Neural cell (in vitro differentiated cells): Measurements from ENCODE around the gene KLHL2. TPM values are rescaled to one million over a fixed set of nuclear protein-coding genes. Genes with fewer than 3 reads are reported as not detected.

Experiments
- H2AFZ ChIP-seq: fragments of 200-600, 300-800 bp; sonication (generic), shearing (Covaris generic); 2 replicates; pipeline ENCODE4 v1.6.0; 2014; ENCODE audit warnings: low read depth, mild to moderate bottlenecking, antibody characterized with exemption, low read length, moderate library complexity
- H3F3A ChIP-seq: fragments of 200-600 bp; shearing (Covaris generic); 2 replicates; pipeline ENCODE4 v1.6.1; 2016; ENCODE audit warnings: mild to moderate bottlenecking, moderate library complexity, mixed read lengths, antibody characterized with exemption, low read length; ENCODE audit not compliant: insufficient read depth, poor library complexity, severe bottlenecking
- H3K27ac ChIP-seq: fragments of 200-600, 300-800 bp; sonication (generic), shearing (Covaris generic); 2 replicates; pipeline ENCODE4 v1.5.1; 2014; ENCODE audit warnings: mild to moderate bottlenecking, low read length, moderate library complexity
- H3K27me3 ChIP-seq: fragments of 300-800, 200-600 bp; sonication (generic), shearing (Covaris generic); 2 replicates; pipeline ENCODE4 v1.6.0; 2014; ENCODE audit warnings: mild to moderate bottlenecking, low read depth, low read length, moderate library complexity; ENCODE audit not compliant: insufficient read depth
- H3K36me3 ChIP-seq: fragments of 300-800, 200-600 bp; sonication (generic), shearing (Covaris generic); 2 replicates; pipeline ENCODE4 v1.5.1; 2014; ENCODE audit warnings: mild to moderate bottlenecking, antibody characterized with exemption, low read length, moderate library complexity; ENCODE audit not compliant: insufficient read depth
- H3K4me2 ChIP-seq: fragments of 300-800, 200-600 bp; sonication (generic), shearing (Covaris generic); 2 replicates; pipeline ENCODE4 v1.6.0; 2014; ENCODE audit warnings: mild to moderate bottlenecking, low read length
- H3K4me3 ChIP-seq: fragments of 300-800, 200-600 bp; sonication (generic), shearing (Covaris generic); 2 replicates; pipeline ENCODE4 v1.5.1; 2014; ENCODE audit warnings: mild to moderate bottlenecking, low read length, moderate library complexity
- H3K79me2 ChIP-seq: fragments of 200-600 bp; shearing (Covaris generic); replicated peaks from 2 replicates; pipeline ENCODE4 v1.6.0; 2014; ENCODE audit warnings: mild to moderate bottlenecking, low read length, moderate library complexity; ENCODE audit not compliant: insufficient read depth
- H3K9ac ChIP-seq: fragments of 300-800, 200-600 bp; sonication (generic), shearing (Covaris generic); 2 replicates; pipeline ENCODE4 v1.6.1; 2016; ENCODE audit warnings: mild to moderate bottlenecking, low read length, mixed read lengths
- H3K9me2 ChIP-seq: fragments of 200-600 bp; shearing (Covaris generic); 2 replicates; pipeline ENCODE4 v1.6.1; 2016; ENCODE audit warnings: mild to moderate bottlenecking, low read length, mixed read lengths; ENCODE audit not compliant: insufficient read depth
- H3K9me3 ChIP-seq: fragments of 200-600, 300-800 bp; sonication (generic), shearing (Covaris generic); 2 replicates; pipeline ENCODE4 v1.6.1; 2016; ENCODE audit warnings: mild to moderate bottlenecking, mixed run types, low read length, moderate library complexity, mixed read lengths
- H4K20me1 ChIP-seq: fragments of 200-600 bp; shearing (Covaris generic); 2 replicates; pipeline ENCODE4 v1.6.1; 2016; ENCODE audit warnings: mild to moderate bottlenecking, mixed run types; ENCODE audit not compliant: insufficient read depth
- EP300 ChIP-seq: fragments of 450-650 bp; conservative IDR thresholded peaks from 2 replicates; pipeline ENCODE4 v1.6.1; 2014; ENCODE audit warnings: antibody characterized with exemption, mild to moderate bottlenecking, moderate library complexity; ENCODE audit not compliant: poor library complexity, severe bottlenecking
- EZH2 ChIP-seq: fragments of 200-600, 300-800 bp; shearing (Covaris generic), sonication (generic); IDR thresholded peaks from 2 replicates; pipeline ENCODE4 v1.6.1; 2014; ENCODE audit warnings: antibody characterized with exemption, low read length, borderline replicate concordance, mild to moderate bottlenecking; ENCODE audit not compliant: insufficient read depth, poor library complexity, severe bottlenecking
- MXI1 ChIP-seq: fragments of 450-650 bp; conservative IDR thresholded peaks from 2 replicates; pipeline ENCODE4 v1.6.1; 2014; ENCODE audit warnings: antibody characterized with exemption, mild to moderate bottlenecking; ENCODE audit not compliant: poor library complexity, severe bottlenecking
- POLR2AphosphoS5 ChIP-seq: IDR thresholded peaks from 2 replicates; pipeline ENCODE4 v1.6.1; 2012
- RAD21 ChIP-seq: fragments of 450-650 bp; conservative IDR thresholded peaks from 2 replicates; pipeline ENCODE4 v1.6.1; 2014; ENCODE audit warnings: antibody characterized with exemption, mild to moderate bottlenecking, moderate library complexity
- SMC3 ChIP-seq: fragments of 450-650 bp; conservative IDR thresholded peaks from 2 replicates; pipeline ENCODE4 v1.6.1; 2014; ENCODE audit warnings: antibody characterized with exemption, mild to moderate bottlenecking, moderate library complexity; ENCODE audit not compliant: poor library complexity
- TAF1 ChIP-seq: IDR thresholded peaks from 2 replicates; pipeline ENCODE4 v1.6.1; 2012; ENCODE audit warnings: low read depth
- polyA plus RNA-seq: library from polyadenylated mRNA; depleted of rRNA; stranded (reverse); fragments of >200 nt; gene quantifications from 2 replicates; pipeline ENCODE4 v1.2.3, GENCODE V29; 2014
- TF ChIP-seq, protein P1 (sequence below): fragments of 450-650 bp; IDR thresholded peaks from 2 replicates; pipeline ENCODE4 v1.5.1; 2014; ENCODE audit warnings: antibody characterized with exemption, mild to moderate bottlenecking, moderate library complexity; ENCODE audit not compliant: poor library complexity, severe bottlenecking
- TF ChIP-seq, protein P2 (sequence below): IDR thresholded peaks from 2 replicates; pipeline ENCODE4 v1.6.1; 2012; ENCODE audit warnings: borderline replicate concordance

KLHL2 gene
- polyA plus RNA-seq, 1 donor from 2014 or later: 42.8 TPM

DNA sequence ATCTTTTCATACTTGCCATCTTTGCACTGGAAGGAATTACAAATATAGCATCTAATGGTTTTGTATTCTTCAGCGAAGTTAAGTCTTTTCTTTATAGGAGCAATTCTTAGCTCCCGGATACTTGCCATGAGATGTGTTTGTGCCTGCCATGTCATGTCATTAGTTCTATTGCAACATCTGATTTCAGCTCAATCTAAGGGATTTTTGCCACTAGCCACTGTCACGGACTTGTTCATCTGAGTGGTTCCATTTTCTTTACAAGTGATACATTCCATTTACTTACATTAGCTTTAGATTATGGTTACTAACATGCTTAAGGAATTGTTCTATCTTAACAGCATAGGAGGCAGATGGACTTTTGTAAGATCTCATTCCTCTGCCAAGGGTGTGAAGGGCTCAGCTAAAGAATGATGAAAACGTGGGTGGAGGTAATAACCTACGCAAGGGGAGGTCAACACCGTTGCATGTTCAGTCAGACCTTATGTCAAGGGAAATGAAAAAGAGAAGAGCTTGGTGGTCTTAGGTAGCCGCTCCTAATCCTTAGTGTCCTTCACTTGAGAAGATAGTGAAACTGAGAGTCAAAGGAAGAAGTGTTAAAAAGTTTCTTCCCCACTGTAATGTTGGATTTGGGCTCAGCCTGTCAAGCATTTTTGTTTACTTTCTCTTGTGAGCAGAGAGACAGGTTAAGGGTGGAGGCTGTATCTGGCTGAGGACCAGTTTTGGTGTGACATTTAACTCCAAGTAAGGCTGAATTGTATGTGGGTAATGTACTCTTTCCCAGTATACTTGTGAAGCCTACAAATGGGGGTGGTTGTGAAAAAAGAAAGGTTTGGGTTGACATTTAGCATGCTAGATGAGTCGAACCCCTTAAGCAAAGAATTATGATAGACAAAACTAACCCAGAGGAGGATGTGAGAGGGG lies 3.6 kb upstream of the KLHL2 start:
- TF ChIP-seq, protein P1, sequence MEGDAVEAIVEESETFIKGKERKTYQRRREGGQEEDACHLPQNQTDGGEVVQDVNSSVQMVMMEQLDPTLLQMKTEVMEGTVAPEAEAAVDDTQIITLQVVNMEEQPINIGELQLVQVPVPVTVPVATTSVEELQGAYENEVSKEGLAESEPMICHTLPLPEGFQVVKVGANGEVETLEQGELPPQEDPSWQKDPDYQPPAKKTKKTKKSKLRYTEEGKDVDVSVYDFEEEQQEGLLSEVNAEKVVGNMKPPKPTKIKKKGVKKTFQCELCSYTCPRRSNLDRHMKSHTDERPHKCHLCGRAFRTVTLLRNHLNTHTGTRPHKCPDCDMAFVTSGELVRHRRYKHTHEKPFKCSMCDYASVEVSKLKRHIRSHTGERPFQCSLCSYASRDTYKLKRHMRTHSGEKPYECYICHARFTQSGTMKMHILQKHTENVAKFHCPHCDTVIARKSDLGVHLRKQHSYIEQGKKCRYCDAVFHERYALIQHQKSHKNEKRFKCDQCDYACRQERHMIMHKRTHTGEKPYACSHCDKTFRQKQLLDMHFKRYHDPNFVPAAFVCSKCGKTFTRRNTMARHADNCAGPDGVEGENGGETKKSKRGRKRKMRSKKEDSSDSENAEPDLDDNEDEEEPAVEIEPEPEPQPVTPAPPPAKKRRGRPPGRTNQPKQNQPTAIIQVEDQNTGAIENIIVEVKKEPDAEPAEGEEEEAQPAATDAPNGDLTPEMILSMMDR: no peak
- TF ChIP-seq EZH2 (no peak), EP300 (no peak), MXI1 (no peak), POLR2AphosphoS5 (no peak), TAF1 (no peak), RAD21 (no peak), SMC3 (no peak)
- TF ChIP-seq, protein P2, sequence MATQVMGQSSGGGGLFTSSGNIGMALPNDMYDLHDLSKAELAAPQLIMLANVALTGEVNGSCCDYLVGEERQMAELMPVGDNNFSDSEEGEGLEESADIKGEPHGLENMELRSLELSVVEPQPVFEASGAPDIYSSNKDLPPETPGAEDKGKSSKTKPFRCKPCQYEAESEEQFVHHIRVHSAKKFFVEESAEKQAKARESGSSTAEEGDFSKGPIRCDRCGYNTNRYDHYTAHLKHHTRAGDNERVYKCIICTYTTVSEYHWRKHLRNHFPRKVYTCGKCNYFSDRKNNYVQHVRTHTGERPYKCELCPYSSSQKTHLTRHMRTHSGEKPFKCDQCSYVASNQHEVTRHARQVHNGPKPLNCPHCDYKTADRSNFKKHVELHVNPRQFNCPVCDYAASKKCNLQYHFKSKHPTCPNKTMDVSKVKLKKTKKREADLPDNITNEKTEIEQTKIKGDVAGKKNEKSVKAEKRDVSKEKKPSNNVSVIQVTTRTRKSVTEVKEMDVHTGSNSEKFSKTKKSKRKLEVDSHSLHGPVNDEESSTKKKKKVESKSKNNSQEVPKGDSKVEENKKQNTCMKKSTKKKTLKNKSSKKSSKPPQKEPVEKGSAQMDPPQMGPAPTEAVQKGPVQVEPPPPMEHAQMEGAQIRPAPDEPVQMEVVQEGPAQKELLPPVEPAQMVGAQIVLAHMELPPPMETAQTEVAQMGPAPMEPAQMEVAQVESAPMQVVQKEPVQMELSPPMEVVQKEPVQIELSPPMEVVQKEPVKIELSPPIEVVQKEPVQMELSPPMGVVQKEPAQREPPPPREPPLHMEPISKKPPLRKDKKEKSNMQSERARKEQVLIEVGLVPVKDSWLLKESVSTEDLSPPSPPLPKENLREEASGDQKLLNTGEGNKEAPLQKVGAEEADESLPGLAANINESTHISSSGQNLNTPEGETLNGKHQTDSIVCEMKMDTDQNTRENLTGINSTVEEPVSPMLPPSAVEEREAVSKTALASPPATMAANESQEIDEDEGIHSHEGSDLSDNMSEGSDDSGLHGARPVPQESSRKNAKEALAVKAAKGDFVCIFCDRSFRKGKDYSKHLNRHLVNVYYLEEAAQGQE: no peak
- no peak overlapping the region for H3K9ac ChIP-seq
- H3K4me3 ChIP-seq: no peak overlapping the region
- H3F3A ChIP-seq: no peaks in the 10 kb centered on the region
- no peaks in the 10 kb centered on the region for H3K9me3 ChIP-seq
- H3K4me2 ChIP-seq: no peak overlapping the region
- no peaks in the 10 kb centered on the region for H3K9me2 ChIP-seq
- peaks cover 6% of the 10 kb centered on the region for H3K79me2 ChIP-seq
- no peak overlapping the region for H3K27ac ChIP-seq
- H4K20me1 ChIP-seq: no peaks in the 10 kb centered on the region
- no peaks in the 10 kb centered on the region for H3K27me3 ChIP-seq
- H3K36me3 ChIP-seq: no peaks in the 10 kb centered on the region
- H2AFZ ChIP-seq: no peak overlapping the region

DNA sequence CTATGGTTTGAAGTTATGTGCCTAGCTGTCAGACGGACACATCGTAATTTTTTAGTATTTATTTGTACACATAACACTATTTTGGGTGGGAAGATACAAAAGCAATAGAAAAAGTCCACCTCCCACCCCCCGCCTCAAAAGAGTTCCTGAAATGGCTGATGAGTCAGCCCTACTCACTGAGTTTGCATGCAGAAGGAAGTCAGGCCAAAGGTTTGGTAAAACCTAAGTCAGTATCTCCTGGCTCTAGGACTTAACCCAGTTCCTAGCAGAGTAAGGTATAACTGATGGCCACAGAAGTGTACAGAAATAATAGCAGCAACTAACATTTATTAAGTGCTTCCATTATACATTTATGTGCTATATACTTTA lies 2.9 kb upstream of the KLHL2 start:
- no peak overlapping the region for H3K4me2 ChIP-seq

More for the DNA sequence above, 2.9 kb upstream of the KLHL2 start:
- H3K9me2 ChIP-seq: no peaks in the 10 kb centered on the region
- no peak overlapping the region for H3K9ac ChIP-seq
- TF ChIP-seq EZH2 (no peak), POLR2AphosphoS5 (no peak), SMC3 (no peak), RAD21 (no peak), TAF1 (no peak), MXI1 (no peak), EP300 (no peak)
- TF ChIP-seq, protein P2: no peak
- TF ChIP-seq, protein P1: no peak
- H3F3A ChIP-seq: no peaks in the 10 kb centered on the region
- no peak overlapping the region for H2AFZ ChIP-seq
- no peak overlapping the region for H3K4me3 ChIP-seq
- no peaks in the 10 kb centered on the region for H3K9me3 ChIP-seq
- no peaks in the 10 kb centered on the region for H3K36me3 ChIP-seq
- no peak overlapping the region for H3K27ac ChIP-seq
- H3K79me2 ChIP-seq: peaks cover 12% of the 10 kb centered on the region
- no peaks in the 10 kb centered on the region for H4K20me1 ChIP-seq
- no peaks in the 10 kb centered on the region for H3K27me3 ChIP-seq
